Right kidney (tissue), 1 donor: Measurements from ENCODE around the gene UBE2F.
"Not testable (repeated sequence)": the region's sequence is repeated elsewhere in the genome, so short reads cannot be mapped to it uniquely, and the experiment has no call there.

Experiments used
- DNase-seq: peaks from one replicate; pipeline ENCODE4 v3.0.0-alpha.2; 2016

The UBE2F gene

GRCh38 chr2:238019962-238020361 lies 53.1 kb downstream of the UBE2F start:
- DNase-seq: no peak

- DNase-seq: no peak
Observed at GRCh38 chr2:238020816-238021215, 54.0 kb downstream of the UBE2F start.

DNA sequence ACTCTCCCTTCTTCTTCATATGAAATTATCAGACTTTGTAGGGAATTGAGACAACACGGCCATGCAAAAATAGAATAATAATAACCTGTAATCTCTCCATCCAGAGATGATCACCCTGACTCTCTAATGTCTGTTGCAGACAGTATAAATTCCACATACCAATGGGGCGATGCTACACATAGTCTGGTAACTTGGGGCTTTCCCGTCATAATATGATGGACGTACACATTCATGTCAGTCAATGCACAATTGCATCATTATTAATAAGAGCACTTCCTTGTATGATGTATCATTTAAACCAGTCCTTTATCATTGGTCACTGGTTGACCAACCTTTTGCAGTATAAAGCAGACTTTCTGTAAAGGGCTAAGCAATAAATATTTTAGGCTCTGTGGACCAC lies 54.5 kb downstream of the UBE2F start:
- no peak for DNase-seq

DNA sequence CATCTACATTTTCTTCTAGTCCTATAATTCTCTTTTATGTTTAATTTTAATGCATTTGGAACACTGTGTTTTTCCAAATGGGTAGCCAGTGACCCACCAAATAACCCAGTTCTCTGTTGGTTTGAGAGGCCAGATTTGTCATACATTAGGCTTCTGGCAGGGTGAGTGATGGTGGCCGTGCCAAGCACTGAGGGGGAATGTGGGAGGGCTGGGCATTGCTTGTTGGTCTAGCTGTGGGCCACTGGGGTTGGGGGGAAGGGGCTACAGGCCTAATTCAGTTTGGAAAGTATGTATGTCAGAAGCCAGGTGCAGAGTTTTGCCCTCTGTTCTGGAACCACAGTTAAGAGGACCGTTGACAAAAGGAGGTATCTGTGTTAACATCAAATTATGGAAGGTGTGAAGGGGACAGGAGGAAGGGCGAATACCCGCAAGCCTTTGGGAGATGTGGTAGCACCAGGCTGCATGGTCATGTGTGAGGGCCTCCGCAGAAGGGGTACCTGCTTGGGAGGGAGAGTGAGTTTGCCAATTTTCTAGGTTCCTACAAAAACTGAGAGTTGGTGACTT lies 55.9 kb downstream of the UBE2F start:
- no peak for DNase-seq

GRCh38 chr2:238023608-238024007 lies 56.8 kb downstream of the UBE2F start:
- DNase-seq: no peak

GRCh38 chr2:238024986-238025385 lies 58.2 kb downstream of the UBE2F start:
- DNase-seq: no peak

GRCh38 chr2:238025741-238026360 lies 59.0 kb downstream of the UBE2F start:
- no peak for DNase-seq

DNA sequence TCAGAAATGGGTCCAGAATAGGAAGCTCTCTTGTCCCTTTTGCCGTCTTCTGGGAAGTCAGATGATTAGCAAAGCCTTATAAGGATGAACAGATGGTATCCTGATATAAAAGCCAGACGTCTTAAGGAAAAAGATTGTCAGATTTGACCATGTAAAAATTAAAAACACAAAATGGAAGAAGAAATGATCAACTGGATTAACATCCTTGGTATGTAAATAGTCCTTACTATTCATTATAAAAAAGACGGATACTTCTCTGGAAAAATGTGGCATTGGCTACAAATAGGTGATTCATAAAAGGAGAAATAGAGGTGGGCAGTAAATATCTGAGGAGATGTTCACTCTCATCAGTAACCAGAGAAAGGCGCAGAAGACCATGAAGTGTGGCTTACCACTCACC lies 60.2 kb downstream of the UBE2F start:
- no peak for DNase-seq

DNA sequence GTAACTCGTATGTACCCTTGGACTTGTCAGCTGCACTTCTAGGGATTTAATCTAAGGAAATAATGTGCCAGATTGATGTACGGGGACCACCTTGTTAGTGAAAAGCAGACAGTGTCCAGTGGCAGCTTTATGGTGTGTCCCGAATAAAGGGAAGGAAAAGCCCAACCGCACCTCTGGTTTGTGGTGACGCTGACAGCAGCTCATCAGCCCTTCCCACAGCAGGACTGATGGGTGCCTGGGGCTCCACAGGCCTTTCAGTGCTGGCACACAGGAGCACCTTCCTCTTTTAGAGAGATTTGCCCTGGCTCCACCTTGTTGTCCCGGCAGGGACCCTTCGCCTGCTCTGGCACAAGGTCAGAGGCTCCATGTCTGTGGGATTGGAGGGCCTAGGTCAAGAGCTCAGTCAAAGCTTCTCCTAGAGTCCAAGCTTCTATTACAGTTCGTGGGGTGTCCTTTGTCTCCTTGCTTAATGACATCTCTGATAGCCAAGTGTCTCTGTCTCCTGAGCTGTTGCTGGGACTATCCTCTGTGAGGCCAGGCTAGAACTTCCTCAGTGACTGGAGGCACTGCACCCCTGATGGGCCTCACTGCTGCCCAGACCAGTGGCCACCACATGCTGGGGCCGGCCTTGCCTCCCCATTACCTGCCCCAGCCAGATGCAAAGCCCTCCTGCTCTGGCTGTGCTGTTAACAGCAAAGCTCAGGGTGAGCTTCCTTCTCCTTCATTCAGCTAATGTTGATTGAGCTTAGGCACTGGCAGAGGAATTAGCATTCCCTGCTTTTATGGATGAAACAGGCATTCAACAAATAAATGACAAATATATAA lies 61.0 kb downstream of the UBE2F start:
- no peak for DNase-seq

DNA sequence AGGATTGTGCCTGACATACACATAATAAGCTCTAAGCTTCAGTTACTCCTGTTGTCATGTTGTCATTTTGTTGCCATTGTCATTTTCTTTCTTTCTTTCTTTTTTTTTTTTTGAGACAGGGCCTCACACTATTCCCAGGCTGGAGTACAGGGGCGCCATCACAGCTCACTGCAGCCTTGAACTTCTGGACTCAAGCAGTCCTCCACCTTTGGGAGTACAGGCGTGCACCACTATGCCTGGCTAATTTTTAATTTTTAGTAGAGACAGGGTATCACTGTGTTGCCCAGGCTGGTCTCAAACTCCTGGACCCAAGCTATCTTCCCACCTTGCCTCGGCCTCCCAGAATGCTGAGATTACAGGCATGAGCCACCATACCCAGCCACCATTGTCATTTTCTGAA lies 63.0 kb downstream of the UBE2F start:
- DNase-seq: no peak

DNA sequence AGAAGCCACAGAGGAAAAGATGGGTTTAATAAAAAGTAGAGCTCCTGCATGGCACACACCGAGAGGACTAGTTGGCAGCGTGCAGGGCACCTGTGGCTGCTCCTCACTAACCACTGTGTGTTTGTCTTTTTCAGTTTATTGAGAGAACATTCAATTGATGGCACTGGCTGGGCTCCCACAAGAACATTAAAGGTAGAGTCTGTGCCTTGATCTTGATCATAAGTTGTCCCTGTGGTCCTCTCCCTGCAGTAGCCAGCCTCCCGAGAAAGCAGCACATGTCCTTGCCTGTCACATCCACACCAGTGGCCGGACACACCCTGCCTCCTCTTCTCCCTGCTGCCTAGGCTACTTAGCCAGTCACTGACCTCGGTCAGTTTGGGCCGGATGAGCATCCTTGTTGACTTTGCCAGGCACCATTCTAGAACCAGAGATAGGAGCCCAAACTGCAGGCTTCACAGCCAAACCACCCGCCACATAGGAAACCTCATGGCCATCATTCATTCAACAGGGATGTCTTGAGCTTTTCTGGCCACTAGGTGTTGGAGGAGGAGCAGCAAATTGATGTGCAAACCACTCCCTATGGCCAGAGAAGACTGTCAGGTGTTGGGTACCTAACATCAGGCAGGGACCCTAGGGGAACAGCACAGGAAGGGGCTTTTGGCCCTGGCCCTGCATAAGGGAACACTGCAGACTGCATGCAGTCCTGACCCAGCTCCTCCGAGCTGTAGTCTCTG lies 63.8 kb downstream of the UBE2F start:
- DNase-seq: no peak

GRCh38 chr2:238031751-238032150 lies 64.9 kb downstream of the UBE2F start:
- no peak for DNase-seq

GRCh38 chr2:238032755-238033337 lies 66.0 kb downstream of the UBE2F start:
- DNase-seq: no peak

DNA sequence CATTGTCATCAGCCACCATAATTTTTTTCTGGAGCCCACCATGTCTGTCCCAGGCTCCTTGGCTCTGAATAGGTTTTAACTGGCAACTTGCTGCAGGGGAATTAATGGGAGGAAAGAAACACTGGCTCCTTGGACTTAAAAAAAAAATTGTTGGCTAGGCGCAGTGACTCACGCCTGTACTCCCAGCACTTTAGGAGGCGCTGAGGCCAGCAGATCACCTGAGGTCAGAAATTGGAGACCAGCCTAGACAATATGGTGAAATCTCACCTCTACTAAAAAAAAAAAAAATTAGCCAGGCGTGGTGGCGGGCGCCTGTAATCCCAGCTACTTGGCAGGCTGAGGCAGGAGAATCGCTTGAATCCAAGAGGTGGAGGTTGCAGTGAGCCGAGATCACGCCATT lies 67.2 kb downstream of the UBE2F start:
- DNase-seq: not testable (repeated sequence)

GRCh38 chr2:238038203-238038602 lies 71.4 kb downstream of the UBE2F start:
- no peak for DNase-seq

GRCh38 chr2:238039151-238039550 lies 72.3 kb downstream of the UBE2F start:
- DNase-seq: no peak

- no peak for DNase-seq
Observed at GRCh38 chr2:238039985-238040384, 73.2 kb downstream of the UBE2F start.

- no peak for DNase-seq
Observed at GRCh38 chr2:238040918-238041317, 74.1 kb downstream of the UBE2F start.

GRCh38 chr2:238042090-238042489 lies 75.3 kb downstream of the UBE2F start:
- no peak for DNase-seq

DNA sequence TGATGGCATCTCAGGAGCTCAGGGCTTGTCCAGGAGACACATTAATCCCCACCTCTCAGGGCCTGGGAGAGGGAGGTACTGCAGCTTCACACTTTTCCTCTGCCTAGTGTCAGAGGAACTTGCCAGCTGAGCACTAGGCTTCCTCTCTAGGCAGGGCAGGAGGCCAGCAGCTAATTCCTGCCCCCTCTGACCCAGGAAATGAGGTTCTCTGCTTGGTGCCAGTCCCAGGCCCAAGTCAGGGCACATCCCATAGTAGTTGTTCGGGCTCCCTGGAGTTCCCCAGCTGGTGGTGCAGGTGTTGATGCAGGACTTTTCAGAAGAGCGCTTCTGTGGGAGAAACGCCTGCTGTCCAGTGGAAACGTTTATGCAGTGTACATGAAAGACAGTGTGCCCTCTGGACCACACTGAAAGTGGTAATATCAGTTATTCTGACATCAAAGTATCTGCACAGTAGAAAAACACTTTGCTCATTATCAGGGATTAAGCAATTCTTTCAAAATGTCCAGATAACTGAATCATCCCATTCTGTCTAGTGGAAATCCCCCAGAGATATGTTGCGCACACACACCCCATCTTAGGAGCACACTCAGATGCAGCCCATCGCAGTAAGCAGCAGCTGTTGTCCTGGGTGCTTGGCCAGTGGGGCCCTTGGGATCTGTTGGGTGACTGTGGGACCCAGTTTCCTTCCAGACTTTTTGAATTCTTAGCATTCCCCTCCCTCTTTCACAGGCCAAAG lies 76.2 kb downstream of the UBE2F start:
- DNase-seq: no peak

GRCh38 chr2:238043851-238044250 lies 77.0 kb downstream of the UBE2F start:
- DNase-seq: no peak

DNA sequence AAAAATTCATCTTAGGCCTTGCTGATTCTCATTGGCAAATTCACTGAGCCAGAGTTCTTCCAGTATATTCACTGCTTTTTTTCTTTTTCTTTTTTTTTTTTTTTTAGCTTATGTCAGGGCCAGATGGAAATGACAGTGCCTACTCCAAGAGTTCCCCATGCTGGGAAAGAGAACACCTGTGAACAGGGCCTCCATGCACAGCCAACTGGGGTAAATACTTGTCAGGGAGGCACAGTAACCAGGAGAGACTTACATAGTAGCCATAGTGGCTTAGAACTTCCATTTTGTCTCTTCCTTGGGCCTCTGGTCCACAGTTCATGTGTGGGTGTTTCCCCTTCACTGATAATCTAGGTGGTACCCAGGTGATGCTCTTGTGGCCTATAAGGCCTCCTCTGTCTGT lies 78.8 kb downstream of the UBE2F start:
- DNase-seq: no peak
